T-cell (primary cell): ENCODE measurements around the gene PRR23E. TPM values are rescaled to one million over a fixed set of nuclear protein-coding genes. Genes with fewer than 3 reads are reported as not detected.

Experiments used
- ATAC-seq, 4 experiments: fragments of 200-7000 bp in 3 of 4; fragments of 150-1000 bp in 1 of 4; cut with Tn5 transposase; replicated peaks in 1 of 4; 1 replicate in 3 of 4; 2 replicates in 1 of 4; pipeline ENCODE4 v1.10.0; 2021; ENCODE audit warnings: moderate library complexity in 3 of 4, mild to moderate bottlenecking in 2 of 4, moderate number of reproducible peaks in 1 of 4
- CTCF ChIA-PET, 2 donors: fragments of 300-600 bp; sonication (Branson Sonifier 250); formaldehyde crosslinking; loops; one replicate each; lab custom pipeline; 2022; ENCODE audit warnings: antibody characterized with exemption in 2 of 2; lab: Charles Lee
- POLR2A ChIA-PET, 2 donors: fragments of 300-600 bp; sonication (Branson Sonifier 250); formaldehyde crosslinking; loops; one replicate each; lab custom pipeline; 2022; ENCODE audit warnings: antibody characterized with exemption in 2 of 2; lab: Charles Lee
- DNase-seq, 35 experiments: peaks; one replicate each; pipeline versions ENCODE4 v3.0.0 to v3.0.0-alpha.2; 2013 to 2023
- H3K27ac ChIP-seq: one replicate; pipeline ENCODE4 v1.5.1; 2013; ENCODE audit warnings: low read length
- H3K27me3 ChIP-seq, 2 experiments: replicated peaks in 1 of 2; 1 replicate in 1 of 2; 2 replicates in 1 of 2; pipeline versions ENCODE4 v1.6.1 to v1.7.0; 2013; ENCODE audit warnings: low read length in 1 of 2, mixed read lengths in 1 of 2; ENCODE audit not compliant: control insufficient read depth in 2 of 2, insufficient read depth in 2 of 2; ENCODE audit errors: extremely low read depth in 1 of 2
- H3K36me3 ChIP-seq, 2 donors: 1 replicate in 1 of 2; 2 replicates in 1 of 2; pipeline versions ENCODE4 v1.6.1 to v1.7.0; 2013; ENCODE audit warnings: low read length in 1 of 2; ENCODE audit not compliant: control insufficient read depth in 2 of 2, insufficient read depth in 1 of 2; ENCODE audit errors: extremely low read depth in 1 of 2
- H3K4me1 ChIP-seq, 2 experiments: 1 replicate in 1 of 2; 2 replicates in 1 of 2; pipeline versions ENCODE4 v1.6.1 to v1.7.0; 2013; ENCODE audit warnings: low read length in 2 of 2, mixed read lengths in 1 of 2; ENCODE audit not compliant: insufficient read depth in 2 of 2, control insufficient read depth in 1 of 2; ENCODE audit errors: extremely low read depth in 1 of 2
- H3K4me3 ChIP-seq, 2 donors: 1 replicate in 1 of 2; 2 replicates in 1 of 2; pipeline versions ENCODE4 v1.5.1 to v1.7.0; 2013; ENCODE audit warnings: mild to moderate bottlenecking in 2 of 2, low read length in 1 of 2, moderate library complexity in 1 of 2; ENCODE audit not compliant: control insufficient read depth in 1 of 2; ENCODE audit errors: extremely low read depth in 1 of 2
- H3K9me3 ChIP-seq: 2 replicates; pipeline ENCODE4 v1.7.0; 2013
- H3K27ac Mint-ChIP-seq, 2 donors: one replicate each; pipeline ENCODE4 v1.8.0; 2020 to 2021; ENCODE audit warnings: mild to moderate bottlenecking in 2 of 2, mixed read lengths in 2 of 2
- H3K27me3 Mint-ChIP-seq, 2 donors: one replicate each; pipeline ENCODE4 v1.8.0; 2021 to 2022; ENCODE audit warnings: mixed read lengths in 2 of 2
- H3K36me3 Mint-ChIP-seq: one replicate; pipeline ENCODE4 v1.8.0; 2021; ENCODE audit warnings: mixed read lengths
- H3K4me1 Mint-ChIP-seq, 3 donors: one replicate each; pipeline ENCODE4 v1.8.0; 2020 to 2022; ENCODE audit warnings: mixed read lengths in 3 of 3, mild to moderate bottlenecking in 1 of 3
- H3K4me3 Mint-ChIP-seq, 3 donors: one replicate each; pipeline ENCODE4 v1.8.0; 2020 to 2022; ENCODE audit warnings: mild to moderate bottlenecking in 3 of 3, mixed read lengths in 3 of 3, moderate library complexity in 3 of 3
- H3K9me3 Mint-ChIP-seq, 3 donors: one replicate each; pipeline ENCODE4 v1.8.0; 2020 to 2022; ENCODE audit warnings: mixed read lengths in 3 of 3
- WGBS: methylation state at CpG from one replicate; pipeline ENCODE4 v1.1.5; 2013; ENCODE audit warnings: missing lambda C conversion rate; ENCODE audit not compliant: insufficient coverage; 5-methylcytosine and 5-hydroxymethylcytosine counted together
- total RNA-seq, 35 experiments: library from RNA in 6 of 35; stranded (reverse) in 6 of 35; fragments of 120-200 nt in 1 of 35; gene quantifications; one replicate each; pipeline versions ENCODE4 v1.2.1 to v1.2.4 and lab custom pipeline; 2013 to 2026

The PRR23E gene
- total RNA-seq, 5 donors from 2014 or later (not counting 1 experiment from before 2014, with no cell fraction given): not detected

- Mint-ChIP-seq H3K27me3 (peaks cover 0 to 14% of the 10 kb centered on the region in 2 donors), H3K4me1 (no peaks in the 10 kb centered on the region), H3K9me3 (peaks cover 7 to 9% (median 8%) of the 10 kb centered on the region in 3 donors), H3K4me3 (no peak overlapping the region), H3K27ac (no peak overlapping the region), H3K36me3 (no peaks in the 10 kb centered on the region)
- H3K4me3 ChIP-seq: no peak overlapping the region
- ATAC-seq (no peak), DNase-seq (no peak)
- no peak overlapping the region for H3K27ac ChIP-seq
- H3K36me3 ChIP-seq: no peaks in the 10 kb centered on the region
- WGBS: 69% methylated on average over 12 of the region's 15 CpGs
- H3K9me3 ChIP-seq: no peaks in the 10 kb centered on the region
- ChIA-PET POLR2A (no interaction called here), CTCF (no interaction called here)
- no peaks in the 10 kb centered on the region for H3K4me1 ChIP-seq
- peaks cover 0 to 54% of the 10 kb centered on the region in 2 experiments for H3K27me3 ChIP-seq
These were observed 13.9 kb downstream of the PRR23E start for GRCh38 chr3:127206611-127207516.

GRCh38 chr3:127207727-127208482 is 15.0 kb downstream of the PRR23E start:
- Mint-ChIP-seq H3K27ac (no peak overlapping the region), H3K4me3 (no peak overlapping the region), H3K4me1 (no peaks in the 10 kb centered on the region), H3K36me3 (no peaks in the 10 kb centered on the region), H3K27me3 (peaks cover 0 to 21% of the 10 kb centered on the region in 2 donors), H3K9me3 (peaks cover under 1 to 1% (median under 1%) of the 10 kb centered on the region in 3 donors)
- no peak for DNase-seq
- no peaks in the 10 kb centered on the region for H3K4me1 ChIP-seq
- no peaks in the 10 kb centered on the region for H3K9me3 ChIP-seq
- H3K27ac ChIP-seq: no peak overlapping the region
- POLR2A ChIA-PET: no interaction called here
- 68% methylated on average over 6 of the region's 8 CpGs for WGBS
- H3K4me3 ChIP-seq: no peak overlapping the region
- H3K27me3 ChIP-seq: peaks cover 0 to 58% of the 10 kb centered on the region in 2 experiments
- no peak for ATAC-seq
- CTCF ChIA-PET: no interaction called here
- no peaks in the 10 kb centered on the region for H3K36me3 ChIP-seq

DNA sequence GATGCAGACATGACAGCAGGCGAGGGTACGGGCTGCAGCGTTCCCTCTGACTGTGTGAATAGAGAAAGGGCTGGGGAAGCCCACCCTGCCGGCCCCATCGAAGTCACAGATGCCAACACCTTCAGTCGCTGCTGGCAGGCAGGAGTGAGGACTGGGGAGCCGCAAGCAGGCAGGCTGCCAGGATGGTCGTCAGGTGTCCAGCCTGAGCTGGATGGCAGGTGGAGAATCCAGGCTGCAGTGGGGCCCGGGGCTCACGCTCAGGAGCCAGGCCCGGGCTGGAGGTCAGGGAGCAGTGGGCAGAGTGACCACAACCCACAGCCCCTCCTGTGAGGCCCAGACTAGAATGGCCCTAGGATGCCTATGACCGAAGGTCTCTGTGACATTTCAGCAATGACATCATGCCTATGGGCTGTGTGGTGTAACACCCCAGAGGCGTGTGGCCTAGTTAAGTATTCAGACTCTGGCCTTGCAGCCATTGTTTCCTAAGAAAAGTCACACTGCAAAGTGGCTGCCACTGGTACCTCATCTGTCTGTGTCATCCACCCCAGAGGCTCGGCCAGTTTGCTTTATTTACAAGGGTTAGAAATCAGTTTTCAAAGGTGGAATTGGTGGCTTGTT is 15.7 kb downstream of the PRR23E start:
- Mint-ChIP-seq H3K27me3 (peaks cover 0 to 26% of the 10 kb centered on the region in 2 donors), H3K9me3 (no peaks in the 10 kb centered on the region), H3K4me3 (no peak overlapping the region), H3K4me1 (no peaks in the 10 kb centered on the region), H3K27ac (no peak overlapping the region), H3K36me3 (no peaks in the 10 kb centered on the region)
- Histone ChIP-seq H3K27ac (no peak overlapping the region), H3K27me3 (peaks cover 0 to 60% of the 10 kb centered on the region in 2 experiments), H3K36me3 (no peaks in the 10 kb centered on the region), H3K4me3 (no peak overlapping the region), H3K9me3 (no peaks in the 10 kb centered on the region), H3K4me1 (no peaks in the 10 kb centered on the region)
- ChIA-PET CTCF (no interaction called here), POLR2A (no interaction called here)
- DNase-seq (no peak), ATAC-seq (no peak)
- 84% methylated on average over 13 of the region's 14 CpGs for WGBS

DNA sequence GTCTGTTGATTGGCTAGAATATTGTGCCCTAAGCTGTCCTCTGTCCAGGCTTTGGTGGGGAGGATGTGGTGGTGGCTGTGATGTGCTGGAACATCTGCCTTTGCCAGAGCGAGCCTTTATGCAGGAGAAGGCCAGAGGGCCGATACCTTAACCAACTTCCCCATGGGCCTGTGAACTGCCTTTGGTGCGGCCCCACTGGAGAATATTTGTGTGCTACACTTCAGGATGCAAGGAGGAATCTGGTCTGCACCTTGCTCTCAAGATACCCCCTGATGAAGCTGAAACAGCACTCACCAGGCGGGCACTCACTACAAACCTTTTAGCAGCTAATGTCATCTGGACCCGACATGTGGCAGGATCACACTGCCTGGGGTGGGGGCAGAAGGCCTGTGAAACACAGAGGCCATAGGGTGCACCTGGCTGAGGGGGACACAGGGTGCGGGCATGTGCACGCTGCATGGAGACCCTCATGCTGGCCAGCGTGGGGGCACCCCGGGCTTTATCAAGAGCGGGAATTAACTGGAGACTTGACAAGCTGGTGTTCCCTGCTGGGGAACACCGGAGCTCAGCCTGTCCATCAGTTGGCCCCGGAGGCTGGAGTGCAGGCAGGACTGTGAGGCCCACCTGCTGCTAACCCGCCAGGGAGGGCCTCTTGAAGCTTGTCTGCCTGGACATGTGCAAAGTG is 16.4 kb downstream of the PRR23E start:
- 83% methylated on average over 10 of the region's 13 CpGs for WGBS
- POLR2A ChIA-PET: no interaction called here
- CTCF ChIA-PET: no interaction called here

GRCh38 chr3:127209840-127210653 is 17.1 kb downstream of the PRR23E start:
- no peaks in the 10 kb centered on the region for H3K4me1 ChIP-seq
- Mint-ChIP-seq H3K4me3 (no peak overlapping the region), H3K4me1 (peaks cover 0 to 6% (median 5%) of the 10 kb centered on the region in 3 donors), H3K9me3 (no peaks in the 10 kb centered on the region), H3K27me3 (peaks cover 0 to 33% of the 10 kb centered on the region in 2 donors), H3K36me3 (no peaks in the 10 kb centered on the region), H3K27ac (no peak overlapping the region)
- no peaks in the 10 kb centered on the region for H3K9me3 ChIP-seq
- ATAC-seq: no peak
- WGBS: 76% methylated on average over 8 of the region's 14 CpGs
- ChIA-PET CTCF (no interaction called here), POLR2A (no interaction called here)
- no peaks in the 10 kb centered on the region for H3K36me3 ChIP-seq
- H3K27me3 ChIP-seq: peaks cover 0 to 55% of the 10 kb centered on the region in 2 experiments
- H3K27ac ChIP-seq: no peak overlapping the region
- no peak overlapping the region for H3K4me3 ChIP-seq
- no peak for DNase-seq

More for the DNA sequence above, 16.4 kb downstream of the PRR23E start:
- Mint-ChIP-seq H3K27me3 (peaks cover 0 to 27% of the 10 kb centered on the region in 2 donors), H3K4me1 (no peaks in the 10 kb centered on the region), H3K36me3 (no peaks in the 10 kb centered on the region), H3K9me3 (no peaks in the 10 kb centered on the region), H3K27ac (no peak overlapping the region), H3K4me3 (no peak overlapping the region)
- no peak for ATAC-seq
- Histone ChIP-seq H3K27me3 (peaks cover 0 to 61% of the 10 kb centered on the region in 2 experiments), H3K9me3 (no peaks in the 10 kb centered on the region), H3K36me3 (no peaks in the 10 kb centered on the region), H3K4me3 (no peak overlapping the region), H3K4me1 (no peaks in the 10 kb centered on the region), H3K27ac (no peak overlapping the region)
- DNase-seq: no peak
